ENCODE data around the gene CACNA2D3.

CACNA2D3 gene

DNA sequence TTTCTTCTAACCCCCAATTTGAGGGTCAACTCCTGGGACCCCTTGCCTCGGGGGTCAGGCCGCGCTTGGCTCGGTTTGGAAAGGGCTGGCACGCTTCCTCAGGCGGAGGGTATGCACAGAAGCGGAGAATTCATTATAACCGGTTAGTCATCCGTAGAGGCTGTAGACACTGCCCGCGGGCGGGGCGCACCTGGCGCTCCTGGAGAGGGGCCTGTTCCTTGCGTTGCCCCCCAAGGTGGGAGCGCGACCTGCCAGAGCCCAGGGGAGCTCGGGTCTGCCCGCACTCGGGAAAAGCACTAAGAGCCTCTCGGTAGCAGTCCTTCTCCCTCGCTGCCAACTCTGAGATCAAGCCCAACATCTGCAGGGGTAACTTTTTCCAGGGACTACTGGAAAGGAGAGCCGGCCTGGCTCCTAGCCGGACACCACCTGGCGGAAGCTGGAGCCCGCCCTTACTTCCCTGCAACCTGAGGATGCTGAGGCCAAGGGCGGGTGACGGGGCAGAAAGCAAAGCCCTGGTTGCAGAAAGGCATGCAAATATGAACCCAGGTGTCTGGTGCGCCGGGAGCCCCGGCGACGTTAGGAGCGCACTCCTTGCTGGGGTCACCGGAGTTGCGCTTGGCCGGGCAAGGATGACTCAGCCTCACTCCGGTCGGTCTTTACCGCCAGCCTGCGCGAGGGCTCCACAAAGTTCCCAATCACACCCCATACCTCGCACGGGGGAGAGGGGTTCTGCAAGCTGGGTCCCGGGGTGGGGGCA is 1.5 kb upstream of the CACNA2D3 start:
- TF ChIP-seq GATA1 (IDR thresholded peaks at IDR 0.05; ENCODE audit: low read depth, low read length) (no peak), POLR2A (IDR thresholded peaks at IDR 0.05; ENCODE audit: low read length) (no peak)
- DNase-seq = no peak

DNA sequence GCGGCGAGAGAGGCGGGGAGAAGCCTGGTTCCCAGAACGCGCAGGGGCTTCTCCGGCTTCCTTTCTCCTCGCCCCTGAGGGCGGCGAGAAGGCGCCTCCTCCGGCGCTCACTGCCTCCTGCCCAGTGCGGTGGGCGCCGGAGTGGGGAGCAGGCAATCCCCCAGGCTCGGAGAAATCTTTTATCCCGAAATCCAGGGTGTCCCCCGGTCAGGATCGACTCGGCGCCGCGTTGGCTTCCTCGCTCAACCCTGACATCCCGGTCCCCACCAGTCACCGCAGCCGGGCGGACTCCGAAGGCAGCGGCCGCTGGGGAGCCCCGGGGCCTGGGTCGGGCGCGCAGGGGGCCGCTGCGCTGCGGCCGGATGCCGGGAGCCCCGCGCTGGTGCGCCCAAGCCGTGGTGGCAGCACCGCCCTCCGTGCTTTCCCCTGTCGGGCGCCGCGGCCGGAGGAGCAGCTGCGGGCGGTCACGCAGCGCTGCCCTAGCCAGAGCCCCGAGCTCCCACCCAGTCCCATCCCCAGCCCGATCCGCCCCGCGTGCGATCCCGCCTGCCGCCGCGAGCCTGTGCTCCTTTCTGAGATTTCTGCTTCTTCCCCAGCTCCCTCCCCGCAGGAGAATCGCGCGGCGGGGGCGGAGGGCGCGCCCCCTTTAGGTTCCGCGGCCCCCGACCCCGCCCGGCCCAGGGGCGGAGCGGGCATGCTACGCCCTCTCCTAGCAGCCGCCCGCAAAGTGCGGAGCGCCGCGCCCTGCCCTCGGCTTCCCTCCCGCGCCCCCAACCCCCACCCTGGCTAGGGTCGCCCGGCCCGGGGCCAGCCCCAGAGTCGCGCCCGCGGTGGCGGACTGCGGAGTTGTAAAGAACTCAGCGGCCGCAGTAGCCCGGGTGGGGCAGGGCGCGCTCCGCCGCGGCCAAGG is 683 bp upstream of the CACNA2D3 start:
- DNase-seq = no peak
- TF ChIP-seq GATA1 (IDR thresholded peaks at IDR 0.05; ENCODE audit: low read depth, low read length) = no peak

DNA sequence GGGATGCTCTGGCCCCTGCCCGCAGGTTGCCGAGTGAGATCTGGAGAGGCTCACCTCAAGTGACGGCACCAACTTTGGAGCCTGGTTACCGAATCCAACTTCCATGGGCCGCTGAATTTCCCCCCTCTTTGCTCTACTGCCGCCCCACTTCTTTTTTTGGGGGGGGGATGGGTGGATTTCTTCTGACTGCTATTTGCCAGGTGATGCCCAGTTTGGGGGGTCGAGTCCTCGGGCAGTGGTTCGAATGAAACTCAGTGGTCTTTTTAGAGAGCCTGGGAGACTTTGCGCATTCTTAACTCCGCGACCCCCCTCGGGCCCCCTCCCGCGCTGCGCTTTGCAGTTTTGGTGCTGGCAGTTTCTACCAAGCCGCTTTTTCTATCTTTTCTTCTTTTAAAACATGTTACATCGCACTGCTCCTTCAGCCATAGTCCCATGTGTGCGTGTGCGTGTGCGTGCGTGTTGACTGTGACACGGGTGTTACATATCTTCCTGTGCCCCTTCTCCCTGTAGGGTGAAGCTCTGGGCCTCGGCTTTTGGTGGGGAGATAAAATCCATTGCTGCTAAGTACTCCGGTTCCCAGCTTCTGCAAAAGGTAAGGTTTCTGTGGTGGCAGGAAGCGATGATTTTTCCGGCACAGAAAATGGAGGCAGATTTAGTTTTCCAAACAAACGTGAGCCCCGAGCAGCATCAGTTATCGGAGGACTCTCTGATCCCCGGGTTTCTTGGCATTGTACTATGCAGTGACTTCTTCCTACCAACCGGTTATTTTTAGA is 837 bp downstream of the CACNA2D3 start:
- DNase-seq = no peak
- TF ChIP-seq POLR2A (IDR thresholded peaks at IDR 0.05; ENCODE audit: low read length) (no peak), GATA1 (IDR thresholded peaks at IDR 0.05; ENCODE audit: low read depth, low read length) (no peak)

DNA sequence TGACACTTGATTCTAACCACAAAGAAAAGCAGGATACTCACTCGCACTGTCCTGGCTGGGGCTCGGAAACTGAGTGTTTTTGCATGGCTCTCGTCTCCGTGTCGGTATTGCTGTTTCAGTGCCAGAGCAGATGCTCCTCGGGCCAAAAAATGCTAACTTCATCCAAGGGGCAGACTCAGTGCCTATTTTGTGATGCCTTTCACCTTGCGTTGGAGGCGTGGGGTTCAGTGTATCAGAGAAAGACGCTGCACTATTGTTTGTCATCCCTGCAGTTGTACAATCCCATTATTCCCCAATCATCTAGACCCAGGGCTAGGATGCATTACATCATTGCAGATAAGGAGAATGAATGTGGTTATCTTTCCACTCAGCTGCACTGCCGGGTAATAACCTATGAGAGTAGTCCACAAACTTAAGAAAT is 1.4 kb downstream of the CACNA2D3 start:
- DNase-seq = peak; percentile 24 to 38
- TF ChIP-seq POLR2A (IDR thresholded peaks at IDR 0.05; ENCODE audit: low read length) (no peak), GATA1 (IDR thresholded peaks at IDR 0.05; ENCODE audit: low read depth, low read length) (no peak)

DNA sequence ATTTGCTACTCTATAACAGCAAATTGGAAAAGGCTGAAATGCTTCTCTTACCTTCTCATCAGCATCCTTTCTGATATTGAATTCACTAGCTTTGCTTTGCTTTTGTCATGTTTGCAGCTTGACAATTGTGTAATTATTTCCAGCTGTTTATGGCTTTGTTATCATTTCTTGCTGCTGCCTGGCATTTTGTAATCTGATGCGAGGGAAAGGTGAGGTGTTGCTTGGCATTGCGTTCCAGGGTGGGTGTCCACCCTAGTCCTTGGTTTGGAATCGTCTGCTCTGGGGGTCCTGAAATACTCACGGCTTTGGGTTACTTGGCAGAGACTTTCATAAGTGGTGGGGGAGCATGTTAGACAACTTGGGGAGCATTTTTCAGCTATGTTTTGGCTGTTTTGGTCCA is 2.9 kb downstream of the CACNA2D3 start:
- TF ChIP-seq POLR2A (IDR thresholded peaks at IDR 0.05; ENCODE audit: low read length) (no peak), GATA1 (IDR thresholded peaks at IDR 0.05; ENCODE audit: low read depth, low read length) (no peak)

DNA sequence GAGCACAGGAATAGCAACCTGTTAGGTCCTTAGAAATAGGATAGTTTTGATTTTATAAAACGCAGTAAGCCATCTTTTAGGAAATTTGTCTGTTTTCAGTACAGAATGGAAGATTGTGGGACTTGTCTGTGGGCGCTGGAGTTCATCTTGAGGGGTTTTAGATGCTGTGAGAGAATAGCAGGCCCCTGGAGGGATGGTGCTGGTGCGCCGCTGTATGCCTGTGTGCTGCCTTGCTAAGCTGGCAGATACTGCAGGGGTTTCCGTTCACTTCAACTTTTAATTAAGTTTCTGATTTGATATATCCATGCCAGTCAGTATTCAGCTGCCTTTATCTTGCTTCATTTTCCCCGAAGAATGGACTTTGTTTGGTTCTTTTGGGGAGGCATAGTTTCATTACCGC is 4.2 kb downstream of the CACNA2D3 start:
- DNase-seq = no peak
- TF ChIP-seq POLR2A (IDR thresholded peaks at IDR 0.05; ENCODE audit: low read length) = no peak
- no peak for TF ChIP-seq GATA1 (IDR thresholded peaks at IDR 0.05; ENCODE audit: low read depth, low read length)

More for the DNA sequence above, 2.9 kb downstream of the CACNA2D3 start:
- DNase-seq = no peak

DNA sequence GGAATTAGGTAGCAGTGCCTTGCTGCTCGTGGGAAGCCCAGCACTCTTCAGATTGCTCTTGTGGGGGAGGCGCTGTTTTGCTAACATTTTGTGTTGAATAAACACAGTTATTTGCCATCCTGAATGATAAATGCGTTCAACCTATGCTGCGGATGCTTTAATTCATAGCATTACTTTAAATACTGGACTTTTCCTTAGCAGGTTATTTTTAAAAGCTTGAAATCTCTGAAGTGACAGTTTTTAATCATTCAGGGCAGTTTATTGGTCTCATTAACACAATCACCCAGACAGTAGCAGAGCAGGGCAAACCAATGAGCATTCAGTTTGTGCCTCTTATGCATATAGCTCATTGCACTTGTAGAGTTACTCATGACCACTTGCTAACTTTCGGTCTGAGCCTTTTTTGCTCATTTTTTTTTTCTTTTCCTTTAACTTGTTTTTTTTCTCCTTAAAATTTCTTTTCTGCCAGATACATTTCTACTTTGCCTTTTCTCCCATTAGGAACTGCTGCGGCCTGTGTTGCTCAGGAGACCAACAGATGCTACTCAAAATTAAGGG is 5.2 kb downstream of the CACNA2D3 start:
- TF ChIP-seq POLR2A (IDR thresholded peaks at IDR 0.05; ENCODE audit: low read length) = no peak
- TF ChIP-seq GATA1 (IDR thresholded peaks at IDR 0.05; ENCODE audit: low read depth, low read length) = no peak
- no peak for DNase-seq

DNA sequence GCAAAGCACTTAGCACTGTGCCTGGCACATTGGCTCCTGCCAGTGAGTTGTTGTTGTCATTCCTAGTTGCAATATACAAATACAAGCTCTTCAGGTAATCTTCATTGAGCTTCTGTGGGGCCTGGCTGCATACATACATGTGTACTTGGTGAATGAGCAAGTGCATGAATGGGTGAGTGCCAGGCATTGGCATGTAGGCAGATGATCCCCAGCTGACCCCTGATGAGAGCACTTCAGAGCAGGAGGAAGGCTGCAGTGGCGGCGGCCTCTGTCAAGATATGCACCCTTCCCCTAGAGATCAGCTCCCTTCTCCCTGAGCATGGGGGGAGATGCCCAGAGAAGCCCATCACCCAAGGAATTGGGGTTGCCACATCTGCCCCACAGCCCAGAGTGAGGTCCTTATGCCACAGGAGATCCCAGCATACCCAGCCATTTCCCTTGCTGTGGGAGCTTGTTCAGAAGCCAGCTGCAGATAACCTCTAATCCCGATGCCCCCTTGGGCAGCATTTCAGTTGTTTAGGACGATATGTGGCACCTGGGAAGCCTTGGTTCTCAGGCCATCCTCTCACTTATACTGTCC is 8.8 kb downstream of the CACNA2D3 start:
- DNase-seq = no peak
- no peak for TF ChIP-seq GATA1 (IDR thresholded peaks at IDR 0.05; ENCODE audit: low read depth, low read length)
- TF ChIP-seq POLR2A (IDR thresholded peaks at IDR 0.05; ENCODE audit: low read length) = no peak

DNA sequence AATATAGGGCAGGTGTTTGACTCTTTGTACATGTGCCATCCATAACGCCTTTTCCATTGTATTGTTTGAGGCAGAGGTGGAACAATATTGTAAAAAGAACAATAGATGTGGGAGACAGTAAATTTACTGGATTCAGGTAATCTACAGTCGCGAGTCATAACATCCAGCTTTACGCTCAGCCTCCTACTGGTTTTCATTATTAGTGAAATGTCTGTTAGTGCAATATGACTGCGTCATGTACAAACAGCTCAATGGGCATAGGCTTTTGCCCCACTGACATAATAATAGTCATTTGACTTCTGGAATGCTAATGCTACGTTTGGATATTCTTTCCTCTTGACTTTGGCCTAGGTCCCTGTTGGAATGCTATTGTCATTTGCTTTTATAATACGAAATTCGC is 9.5 kb downstream of the CACNA2D3 start:
- TF ChIP-seq GATA1 (IDR thresholded peaks at IDR 0.05; ENCODE audit: low read depth, low read length) (no peak), POLR2A (IDR thresholded peaks at IDR 0.05; ENCODE audit: low read length) (no peak)

DNA sequence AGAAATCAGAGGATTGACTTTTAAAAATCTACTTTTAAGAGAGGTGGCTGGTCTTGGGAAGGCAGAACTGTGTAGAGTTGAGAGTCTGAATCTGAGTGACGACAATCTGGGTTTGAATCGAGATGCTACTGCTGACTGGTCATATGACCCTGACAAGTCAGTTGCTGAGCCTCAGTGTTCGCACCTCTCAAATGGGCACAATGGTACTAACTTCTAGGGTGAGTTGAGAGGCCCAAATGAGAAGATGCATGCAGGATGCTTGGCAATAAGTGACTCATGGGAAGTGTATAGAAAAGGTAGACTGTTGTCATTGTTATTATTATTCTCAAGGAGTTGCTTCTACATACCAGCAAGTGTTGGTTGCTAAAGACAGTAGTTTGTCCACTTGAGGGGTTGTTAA is 10.3 kb downstream of the CACNA2D3 start:
- TF ChIP-seq POLR2A (IDR thresholded peaks at IDR 0.05; ENCODE audit: low read length) (no peak), GATA1 (IDR thresholded peaks at IDR 0.05; ENCODE audit: low read depth, low read length) (no peak)
- DNase-seq = no peak

More for the DNA sequence above, 9.5 kb downstream of the CACNA2D3 start:
- no peak for DNase-seq

DNA sequence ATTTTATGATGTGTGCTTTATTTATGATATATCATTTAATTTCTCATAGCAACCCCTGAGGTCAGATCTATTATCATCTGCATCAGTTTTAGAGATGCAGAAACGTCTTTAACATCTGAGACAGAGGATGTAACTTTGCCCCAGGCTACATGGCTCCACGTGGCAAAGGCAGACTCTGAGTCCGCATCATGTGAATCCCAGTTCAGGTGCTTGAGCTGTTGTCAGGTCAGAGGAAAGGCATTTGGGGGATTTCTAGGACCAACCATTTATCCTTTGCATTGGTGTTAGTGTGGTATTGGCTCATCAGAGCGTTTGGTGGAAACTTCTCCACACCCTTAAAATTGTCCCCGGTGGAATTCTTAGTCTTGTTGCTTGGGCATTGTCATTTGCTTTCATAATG is 10.8 kb downstream of the CACNA2D3 start:
- DNase-seq = no peak
- TF ChIP-seq POLR2A (IDR thresholded peaks at IDR 0.05; ENCODE audit: low read length) (no peak), GATA1 (IDR thresholded peaks at IDR 0.05; ENCODE audit: low read depth, low read length) (no peak)

DNA sequence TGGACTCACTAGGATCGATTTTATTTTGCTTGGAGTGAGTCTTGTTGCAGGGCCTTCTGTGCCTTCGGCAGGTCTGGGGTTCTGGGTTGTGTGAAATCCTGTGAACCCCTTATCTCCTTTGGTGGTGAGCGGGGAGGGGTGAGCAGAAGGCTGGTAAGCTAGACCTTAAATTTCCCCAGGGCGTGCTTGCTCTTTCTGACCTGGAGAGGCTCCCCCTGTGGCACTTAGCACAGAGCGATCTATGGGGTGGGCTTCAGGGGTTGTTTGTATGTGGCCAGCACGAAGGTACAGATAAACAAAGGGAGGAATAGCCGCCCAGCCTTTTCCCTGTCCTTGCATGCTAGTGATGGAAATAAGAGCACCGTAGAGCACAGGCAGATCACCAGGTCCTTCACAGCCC is 11.8 kb downstream of the CACNA2D3 start:
- no peak for TF ChIP-seq POLR2A (IDR thresholded peaks at IDR 0.05; ENCODE audit: low read length)
- DNase-seq = no peak

DNA sequence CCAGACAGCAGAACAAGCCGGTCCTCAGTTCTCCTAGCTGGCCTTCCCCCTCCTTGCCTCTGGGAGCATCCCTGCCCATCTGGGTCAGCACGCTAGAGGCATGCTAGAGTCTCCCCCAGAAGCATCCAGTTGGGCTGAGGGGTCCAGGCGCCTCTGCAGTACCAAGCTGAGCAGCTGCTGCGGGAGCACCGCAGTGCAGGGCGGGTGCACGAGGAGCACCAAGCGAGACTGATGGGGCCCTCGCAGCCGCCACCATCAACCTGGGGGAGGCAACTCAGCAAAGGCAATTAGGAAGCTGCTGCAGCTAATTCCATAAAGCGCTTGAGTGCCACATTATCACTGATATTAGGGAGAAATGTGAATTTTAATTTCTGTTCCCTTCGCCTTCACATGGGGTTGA is 12.4 kb downstream of the CACNA2D3 start:
- TF ChIP-seq GATA1 (IDR thresholded peaks at IDR 0.05; ENCODE audit: low read depth, low read length) (no peak), POLR2A (IDR thresholded peaks at IDR 0.05; ENCODE audit: low read length) (no peak)
- no peak for DNase-seq
